Gastrocnemius medialis (tissue), 4 donors: ENCODE measurements around the gene TP73.

Experiments
- CTCF ChIP-seq, 5 experiments: fragments of 450-650 bp in 3 of 5; fragments of 200-600 bp in 2 of 5; sonication (generic) in 2 of 5; IDR thresholded peaks in 4 of 5; conservative IDR thresholded peaks in 1 of 5; 1 replicate in 4 of 5; 2 replicates in 1 of 5; pipeline ENCODE4 v1.5.1; 2016 to 2019; ENCODE audit warnings: antibody characterized with exemption in 5 of 5, mild to moderate bottlenecking in 3 of 5, moderate library complexity in 3 of 5
- POLR2A ChIP-seq, 2 donors: fragments of 450-650 bp; IDR thresholded peaks; one replicate each; pipeline ENCODE4 v1.6.1; 2017; ENCODE audit warnings: antibody characterized with exemption in 2 of 2, mild to moderate bottlenecking in 2 of 2, moderate library complexity in 2 of 2

- TF ChIP-seq CTCF (IDR thresholded peaks at IDR 0.05 in 4 of 5, conservative IDR thresholded peaks at IDR 0.05 in 1 of 5): no peak
- no peak for TF ChIP-seq POLR2A (IDR thresholded peaks at IDR 0.05)
These were observed 54.5 kb downstream of the TP73 start for GRCh38 chr1:3706651-3707297.
